ENCODE results near the gene UNC79. TPM values are rescaled to one million over a fixed set of nuclear protein-coding genes. Genes with fewer than 3 reads are reported as not detected.

Gene UNC79
- total RNA-seq, 4 donors from 2014 or later: 0.30 TPM; not detected in 3

GRCh38 chr14:93619176-93619793 lies 188.5 kb downstream of the UNC79 start:
- no peak for TF ChIP-seq POLR2A (IDR thresholded peaks at IDR 0.05)
- TF ChIP-seq EP300 (IDR thresholded peaks at IDR 0.05): no peak
- TF ChIP-seq CTCF (IDR thresholded peaks at IDR 0.05): peak in 1 of 2 donors; percentile 37
- TF ChIP-seq POLR2AphosphoS5 (IDR thresholded peaks at IDR 0.05): no peak
- no peak overlapping the region for H3K27ac ChIP-seq
- no peak for DNase-seq (ENCODE audit: low spot score in 2 of 2)
- H3K4me3 ChIP-seq: no peak overlapping the region
- no peaks in the 10 kb centered on the region for H3K9me3 ChIP-seq
- H3K36me3 ChIP-seq: no peaks in the 10 kb centered on the region
- H3K4me1 ChIP-seq: no peaks in the 10 kb centered on the region
- H3K27me3 ChIP-seq: no peaks in the 10 kb centered on the region
- 45% methylated on average over 7 of the region's 7 CpGs for WGBS

GRCh38 chr14:93628048-93628447 lies 197.3 kb downstream of the UNC79 start:
- no peaks in the 10 kb centered on the region for H3K4me1 ChIP-seq
- DNase-seq (ENCODE audit: low spot score in 2 of 2): no peak
- no peak for TF ChIP-seq EP300 (IDR thresholded peaks at IDR 0.05)
- no peak for TF ChIP-seq CTCF (IDR thresholded peaks at IDR 0.05)
- no peak for TF ChIP-seq POLR2AphosphoS5 (IDR thresholded peaks at IDR 0.05)
- no peak for TF ChIP-seq POLR2A (IDR thresholded peaks at IDR 0.05)
- H3K9me3 ChIP-seq: no peaks in the 10 kb centered on the region
- 94% methylated on average over 4 of the region's 4 CpGs for WGBS
- H3K27me3 ChIP-seq: no peaks in the 10 kb centered on the region
- H3K27ac ChIP-seq: no peak overlapping the region
- no peaks in the 10 kb centered on the region for H3K36me3 ChIP-seq
- H3K4me3 ChIP-seq: no peak overlapping the region

GRCh38 chr14:93629643-93630042 lies 198.9 kb downstream of the UNC79 start:
- TF ChIP-seq CTCF (IDR thresholded peaks at IDR 0.05) (no peak), POLR2AphosphoS5 (IDR thresholded peaks at IDR 0.05) (no peak), POLR2A (IDR thresholded peaks at IDR 0.05) (no peak), EP300 (IDR thresholded peaks at IDR 0.05) (no peak)
- Histone ChIP-seq H3K9me3 (no peaks in the 10 kb centered on the region), H3K36me3 (no peaks in the 10 kb centered on the region), H3K4me3 (no peak overlapping the region), H3K4me1 (no peaks in the 10 kb centered on the region), H3K27ac (no peak overlapping the region), H3K27me3 (no peaks in the 10 kb centered on the region)
- no peak for DNase-seq (ENCODE audit: low spot score in 2 of 2)

- Histone ChIP-seq H3K4me3 (no peak overlapping the region), H3K9me3 (no peaks in the 10 kb centered on the region), H3K36me3 (no peaks in the 10 kb centered on the region), H3K4me1 (no peaks in the 10 kb centered on the region), H3K27me3 (peaks cover 22% of the 10 kb centered on the region), H3K27ac (no peak overlapping the region)
- DNase-seq (ENCODE audit: low spot score in 2 of 2): no peak
- TF ChIP-seq POLR2AphosphoS5 (IDR thresholded peaks at IDR 0.05): no peak
- no peak for TF ChIP-seq POLR2A (IDR thresholded peaks at IDR 0.05)
- no peak for TF ChIP-seq CTCF (IDR thresholded peaks at IDR 0.05)
- no peak for TF ChIP-seq EP300 (IDR thresholded peaks at IDR 0.05)
- WGBS: 58% methylated on average over 5 of the region's 5 CpGs
Measured at GRCh38 chr14:93638790-93639189, 208.1 kb downstream of the UNC79 start.

GRCh38 chr14:93643127-93643526 lies 212.4 kb downstream of the UNC79 start:
- WGBS: 79% methylated on average over 3 of the region's 3 CpGs
- no peaks in the 10 kb centered on the region for H3K9me3 ChIP-seq
- H3K4me3 ChIP-seq: no peak overlapping the region
- peaks cover 14% of the 10 kb centered on the region for H3K27me3 ChIP-seq
- H3K27ac ChIP-seq: no peak overlapping the region
- no peak for DNase-seq (ENCODE audit: low spot score in 2 of 2)
- H3K4me1 ChIP-seq: no peaks in the 10 kb centered on the region
- TF ChIP-seq CTCF (IDR thresholded peaks at IDR 0.05) (no peak), POLR2AphosphoS5 (IDR thresholded peaks at IDR 0.05) (no peak), POLR2A (IDR thresholded peaks at IDR 0.05) (no peak), EP300 (IDR thresholded peaks at IDR 0.05) (no peak)
- no peaks in the 10 kb centered on the region for H3K36me3 ChIP-seq
